HEK293 (cell line): ENCODE data around the gene TMEM239.

Experiments used
- CTCF ChIA-PET: fragments of 350-600 bp; formaldehyde crosslinking; extraction: SDS; loops from one replicate; lab custom pipeline; 2021; ENCODE audit warnings: antibody characterized with exemption; lab: Yijun Ruan, JAX
- POLR2A ChIA-PET: fragments of 300-600 bp; formaldehyde crosslinking; extraction: SDS; loops from one replicate; lab custom pipeline; 2020; ENCODE audit warnings: antibody characterized with exemption, inconsistent platforms; lab: Yijun Ruan, JAX
- H3K27ac ChIP-seq: fragments of 200-500 bp; sonication (Bioruptor generic); 2 replicates; pipeline ENCODE4 v1.5.1; 2014; ENCODE audit warnings: low read depth, low read length, control low read depth, inconsistent platforms; ENCODE audit errors: extremely low read depth
- H3K36me3 ChIP-seq, 2 experiments: fragments of 200-500 bp in 1 of 2; sonication (Bioruptor generic) in 1 of 2; 1 replicate in 1 of 2; 2 replicates in 1 of 2; pipeline ENCODE4 v1.5.1; 2014 to 2017; ENCODE audit warnings: inconsistent platforms in 2 of 2, low read length in 2 of 2; ENCODE audit not compliant: control insufficient read depth in 2 of 2, insufficient read depth in 1 of 2
- H3K4me1 ChIP-seq: fragments of 200-500 bp; sonication (Bioruptor generic); 2 replicates; pipeline ENCODE4 v1.5.1; 2014; ENCODE audit warnings: mild to moderate bottlenecking, low read length, inconsistent platforms; ENCODE audit not compliant: control insufficient read depth, insufficient read depth
- H3K4me3 ChIP-seq: 2 replicates; pipeline ENCODE4 v1.5.1; 2011; ENCODE audit warnings: low read depth, mild to moderate bottlenecking, control low read depth, low read length, moderate library complexity
- H3K9me3 ChIP-seq: fragments of 200-500 bp; sonication (Bioruptor generic); 2 replicates; pipeline ENCODE4 v1.5.1; 2014; ENCODE audit warnings: low read depth, low read length, inconsistent platforms; ENCODE audit not compliant: control insufficient read depth, insufficient read depth
- GLIS1 ChIP-seq: fragments of 450-650 bp; formaldehyde crosslinking; IDR thresholded peaks from 2 replicates; pipeline ENCODE4 v1.5.1; 2016; ENCODE audit warnings: missing biosample characterization, missing genetic modification characterization
- PRDM1 ChIP-seq: fragments of 450-650 bp; formaldehyde crosslinking; IDR thresholded peaks from 2 replicates; pipeline ENCODE4; 2016; ENCODE audit warnings: missing biosample characterization, missing genetic modification characterization
- PRDM4 ChIP-seq: fragments of 450-650 bp; formaldehyde crosslinking; IDR thresholded peaks from 2 replicates; pipeline ENCODE4 v1.5.1; 2017; ENCODE audit warnings: missing biosample characterization, missing genetic modification characterization
- RBAK ChIP-seq: fragments of 450-650 bp; formaldehyde crosslinking; IDR thresholded peaks from 2 replicates; pipeline ENCODE4 v1.5.1; 2016; ENCODE audit warnings: missing biosample characterization, missing genetic modification characterization
- SCRT1 ChIP-seq: fragments of 450-650 bp; formaldehyde crosslinking; IDR thresholded peaks from 2 replicates; pipeline ENCODE4 v1.5.1; 2016; ENCODE audit warnings: missing biosample characterization, missing genetic modification characterization, borderline replicate concordance
- SP2 ChIP-seq: fragments of 450-650 bp; formaldehyde crosslinking; IDR thresholded peaks from 2 replicates; pipeline ENCODE4 v1.5.1; 2016; ENCODE audit warnings: missing biosample characterization, missing genetic modification characterization
- ZFHX2 ChIP-seq: fragments of 450-650 bp; formaldehyde crosslinking; conservative IDR thresholded peaks from 2 replicates; pipeline ENCODE4 v1.5.1; 2016; ENCODE audit warnings: missing biosample characterization, missing genetic modification characterization
- ZNF10 ChIP-seq: fragments of 450-650 bp; formaldehyde crosslinking; IDR thresholded peaks from 2 replicates; pipeline ENCODE4 v1.5.1; 2017; ENCODE audit warnings: missing biosample characterization, missing genetic modification characterization
- ZNF146 ChIP-seq: fragments of 450-650 bp; formaldehyde crosslinking; IDR thresholded peaks from 2 replicates; pipeline ENCODE4 v1.5.1; 2016; ENCODE audit warnings: missing biosample characterization, missing genetic modification characterization
- ZNF16 ChIP-seq: fragments of 450-650 bp; formaldehyde crosslinking; IDR thresholded peaks from 2 replicates; pipeline ENCODE4 v1.5.1; 2016; ENCODE audit warnings: low read depth, missing biosample characterization, missing genetic modification characterization
- ZNF211 ChIP-seq: fragments of 450-650 bp; formaldehyde crosslinking; IDR thresholded peaks from 2 replicates; pipeline ENCODE4 v1.5.1; 2016; ENCODE audit warnings: low read depth, missing biosample characterization, missing genetic modification characterization
- ZNF335 ChIP-seq: fragments of 450-650 bp; formaldehyde crosslinking; conservative IDR thresholded peaks from 2 replicates; pipeline ENCODE4 v1.5.1; 2016; ENCODE audit warnings: missing biosample characterization, missing genetic modification characterization
- ZNF341 ChIP-seq: fragments of 450-650 bp; formaldehyde crosslinking; IDR thresholded peaks from 2 replicates; pipeline ENCODE4; 2016; ENCODE audit warnings: low read depth, missing biosample characterization, missing genetic modification characterization
- ZNF350 ChIP-seq: fragments of 450-650 bp; formaldehyde crosslinking; IDR thresholded peaks from 2 replicates; pipeline ENCODE4 v1.5.0; 2017; ENCODE audit warnings: missing biosample characterization, mild to moderate bottlenecking, missing genetic modification characterization
- ZNF416 ChIP-seq: fragments of 450-650 bp; formaldehyde crosslinking; IDR thresholded peaks from 2 replicates; pipeline ENCODE4 v1.5.1; 2016; ENCODE audit warnings: missing biosample characterization, missing genetic modification characterization
- ZNF433 ChIP-seq: fragments of 450-650 bp; formaldehyde crosslinking; IDR thresholded peaks from 2 replicates; pipeline ENCODE4 v1.5.1; 2016; ENCODE audit warnings: missing biosample characterization, missing genetic modification characterization, low read depth
- ZNF585B ChIP-seq: fragments of 450-650 bp; formaldehyde crosslinking; IDR thresholded peaks from 2 replicates; pipeline ENCODE4 v1.5.1; 2016; ENCODE audit warnings: missing biosample characterization, missing genetic modification characterization
- ZNF600 ChIP-seq: fragments of 450-650 bp; formaldehyde crosslinking; IDR thresholded peaks from 2 replicates; pipeline ENCODE4 v1.5.1; 2016; ENCODE audit warnings: missing biosample characterization, missing genetic modification characterization
- ZNF610 ChIP-seq: fragments of 450-650 bp; formaldehyde crosslinking; IDR thresholded peaks from 2 replicates; pipeline ENCODE4 v1.5.1; 2016; ENCODE audit warnings: missing biosample characterization, missing genetic modification characterization, borderline replicate concordance
- ZNF629 ChIP-seq: fragments of 450-650 bp; formaldehyde crosslinking; IDR thresholded peaks from 2 replicates; pipeline ENCODE4 v1.5.1; 2017; ENCODE audit warnings: missing biosample characterization, missing genetic modification characterization
- ZNF645 ChIP-seq: fragments of 450-650 bp; formaldehyde crosslinking; IDR thresholded peaks from 2 replicates; pipeline ENCODE4; 2016; ENCODE audit warnings: missing biosample characterization, missing genetic modification characterization
- ZNF776 ChIP-seq: fragments of 450-650 bp; formaldehyde crosslinking; IDR thresholded peaks from 2 replicates; pipeline ENCODE4 v1.5.0; 2017; ENCODE audit warnings: missing biosample characterization, missing genetic modification characterization, borderline replicate concordance
- TF ChIP-seq, protein P1 (sequence below): fragments of 450-650 bp; formaldehyde crosslinking; IDR thresholded peaks from 2 replicates; pipeline ENCODE4 v1.5.1; 2016; ENCODE audit warnings: missing biosample characterization, missing genetic modification characterization, borderline replicate concordance
- TF ChIP-seq, protein P2 (sequence below): fragments of 450-650 bp; formaldehyde crosslinking; IDR thresholded peaks from 2 replicates; pipeline ENCODE4 v1.5.1; 2016; ENCODE audit warnings: missing biosample characterization, missing genetic modification characterization
- TF ChIP-seq, protein P3 (sequence below): fragments of 450-650 bp; formaldehyde crosslinking; IDR thresholded peaks from 2 replicates; pipeline ENCODE4 v1.5.1; 2016; ENCODE audit warnings: missing biosample characterization, missing genetic modification characterization
- TF ChIP-seq, protein P4 (sequence below): fragments of 450-650 bp; formaldehyde crosslinking; IDR thresholded peaks from 2 replicates; pipeline ENCODE4 v1.5.1; 2016; ENCODE audit warnings: missing biosample characterization, missing genetic modification characterization

The TMEM239 gene

GRCh38 chr20:2840967-2841531 lies 24.9 kb downstream of the TMEM239 start:
- Histone ChIP-seq H3K9me3 (no peaks in the 10 kb centered on the region), H3K4me3 (peak overlapping the region; percentile 71), H3K36me3 (peaks cover 0 to 42% of the 10 kb centered on the region in 2 experiments; a peak in 2 of 3 replicates), H3K4me1 (peaks cover 6% of the 10 kb centered on the region; the same call in 1 of the 2 replicates), H3K27ac (peak overlapping the region; percentile 39; the same call in 1 of the 2 replicates)
- ChIA-PET CTCF (interaction anchor here (0.9 kb wide), 1 partner anchor 116 kb away, joined by 3 read pairs; no protein-coding TSS in a partner anchor), POLR2A (interaction anchor here (0.6 to 1.4 kb wide), 5 partner anchors 8 to 32 kb away, joined by 3 to 7 read pairs (median 3); partner anchors contain the start of genes C20orf141 and PTPRA)
- TF ChIP-seq ZNF629 = no peak
- no peak for TF ChIP-seq ZNF645 (tag by site-specific recombination)
- TF ChIP-seq SP2 (tag by site-specific recombination) = peak; percentile 74
- no peak for TF ChIP-seq ZNF211 (tag by site-specific recombination)
- TF ChIP-seq ZNF776 = no peak
- TF ChIP-seq, protein P1, sequence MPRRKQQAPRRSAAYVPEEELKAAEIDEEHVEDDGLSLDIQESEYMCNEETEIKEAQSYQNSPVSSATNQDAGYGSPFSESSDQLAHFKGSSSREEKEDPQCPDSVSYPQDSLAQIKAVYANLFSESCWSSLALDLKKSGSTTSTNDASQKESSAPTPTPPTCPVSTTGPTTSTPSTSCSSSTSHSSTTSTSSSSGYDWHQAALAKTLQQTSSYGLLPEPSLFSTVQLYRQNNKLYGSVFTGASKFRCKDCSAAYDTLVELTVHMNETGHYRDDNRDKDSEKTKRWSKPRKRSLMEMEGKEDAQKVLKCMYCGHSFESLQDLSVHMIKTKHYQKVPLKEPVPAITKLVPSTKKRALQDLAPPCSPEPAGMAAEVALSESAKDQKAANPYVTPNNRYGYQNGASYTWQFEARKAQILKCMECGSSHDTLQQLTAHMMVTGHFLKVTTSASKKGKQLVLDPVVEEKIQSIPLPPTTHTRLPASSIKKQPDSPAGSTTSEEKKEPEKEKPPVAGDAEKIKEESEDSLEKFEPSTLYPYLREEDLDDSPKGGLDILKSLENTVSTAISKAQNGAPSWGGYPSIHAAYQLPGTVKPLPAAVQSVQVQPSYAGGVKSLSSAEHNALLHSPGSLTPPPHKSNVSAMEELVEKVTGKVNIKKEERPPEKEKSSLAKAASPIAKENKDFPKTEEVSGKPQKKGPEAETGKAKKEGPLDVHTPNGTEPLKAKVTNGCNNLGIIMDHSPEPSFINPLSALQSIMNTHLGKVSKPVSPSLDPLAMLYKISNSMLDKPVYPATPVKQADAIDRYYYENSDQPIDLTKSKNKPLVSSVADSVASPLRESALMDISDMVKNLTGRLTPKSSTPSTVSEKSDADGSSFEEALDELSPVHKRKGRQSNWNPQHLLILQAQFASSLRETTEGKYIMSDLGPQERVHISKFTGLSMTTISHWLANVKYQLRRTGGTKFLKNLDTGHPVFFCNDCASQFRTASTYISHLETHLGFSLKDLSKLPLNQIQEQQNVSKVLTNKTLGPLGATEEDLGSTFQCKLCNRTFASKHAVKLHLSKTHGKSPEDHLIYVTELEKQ (tag by site-specific recombination) = no peak
- TF ChIP-seq ZNF585B (tag by site-specific recombination) = no peak
- no peak for TF ChIP-seq SCRT1 (tag by site-specific recombination)
- no peak for TF ChIP-seq ZNF350 (tag by site-specific recombination)
- TF ChIP-seq ZFHX2 (tag by site-specific recombination) = 0 out of 2 replicates have a peak, but pooled peaks have one; percentile 2
- peak; percentile 99 for TF ChIP-seq ZNF341 (tag by site-specific recombination)
- no peak for TF ChIP-seq ZNF10
- no peak for TF ChIP-seq ZNF16 (tag by site-specific recombination)
- TF ChIP-seq ZNF610 (tag by site-specific recombination) = no peak
- TF ChIP-seq GLIS1 (tag by site-specific recombination) = peak; percentile 94
- TF ChIP-seq PRDM4 (tag by site-specific recombination) = no peak
- no peak for TF ChIP-seq ZNF416 (tag by site-specific recombination)
- TF ChIP-seq, protein P2, sequence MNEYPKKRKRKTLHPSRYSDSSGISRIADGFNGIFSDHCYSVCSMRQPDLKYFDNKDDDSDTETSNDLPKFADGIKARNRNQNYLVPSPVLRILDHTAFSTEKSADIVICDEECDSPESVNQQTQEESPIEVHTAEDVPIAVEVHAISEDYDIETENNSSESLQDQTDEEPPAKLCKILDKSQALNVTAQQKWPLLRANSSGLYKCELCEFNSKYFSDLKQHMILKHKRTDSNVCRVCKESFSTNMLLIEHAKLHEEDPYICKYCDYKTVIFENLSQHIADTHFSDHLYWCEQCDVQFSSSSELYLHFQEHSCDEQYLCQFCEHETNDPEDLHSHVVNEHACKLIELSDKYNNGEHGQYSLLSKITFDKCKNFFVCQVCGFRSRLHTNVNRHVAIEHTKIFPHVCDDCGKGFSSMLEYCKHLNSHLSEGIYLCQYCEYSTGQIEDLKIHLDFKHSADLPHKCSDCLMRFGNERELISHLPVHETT = no peak
- TF ChIP-seq ZNF600 (tag by site-specific recombination) = peak; percentile 27; the same call in 1 of the 2 replicates
- no peak for TF ChIP-seq ZNF146 (tag by site-specific recombination)
- peak; percentile 94 for TF ChIP-seq ZNF335 (tag by site-specific recombination)
- no peak for TF ChIP-seq ZNF433 (tag by site-specific recombination)
- TF ChIP-seq, protein P3, sequence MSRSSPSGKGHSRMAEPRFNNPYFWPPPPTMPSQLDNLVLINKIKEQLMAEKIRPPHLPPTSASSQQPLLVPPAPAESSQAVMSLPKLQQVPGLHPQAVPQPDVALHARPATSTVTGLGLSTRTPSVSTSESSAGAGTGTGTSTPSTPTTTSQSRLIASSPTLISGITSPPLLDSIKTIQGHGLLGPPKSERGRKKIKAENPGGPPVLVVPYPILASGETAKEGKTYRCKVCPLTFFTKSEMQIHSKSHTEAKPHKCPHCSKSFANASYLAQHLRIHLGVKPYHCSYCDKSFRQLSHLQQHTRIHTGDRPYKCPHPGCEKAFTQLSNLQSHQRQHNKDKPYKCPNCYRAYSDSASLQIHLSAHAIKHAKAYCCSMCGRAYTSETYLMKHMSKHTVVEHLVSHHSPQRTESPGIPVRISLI = no peak
- TF ChIP-seq, protein P4, sequence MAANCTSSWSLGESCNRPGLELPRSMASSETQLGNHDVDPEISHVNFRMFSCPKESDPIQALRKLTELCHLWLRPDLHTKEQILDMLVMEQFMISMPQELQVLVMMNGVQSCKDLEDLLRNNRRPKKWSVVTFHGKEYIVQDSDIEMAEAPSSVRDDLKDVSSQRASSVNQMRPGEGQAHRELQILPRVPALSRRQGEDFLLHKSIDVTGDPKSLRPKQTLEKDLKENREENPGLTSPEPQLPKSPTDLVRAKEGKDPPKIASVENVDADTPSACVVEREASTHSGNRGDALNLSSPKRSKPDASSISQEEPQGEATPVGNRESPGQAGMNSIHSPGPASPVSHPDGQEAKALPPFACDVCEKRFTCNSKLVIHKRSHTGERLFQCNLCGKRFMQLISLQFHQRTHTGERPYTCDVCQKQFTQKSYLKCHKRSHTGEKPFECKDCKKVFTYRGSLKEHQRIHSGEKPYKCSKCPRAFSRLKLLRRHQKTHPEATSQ (tag by site-specific recombination) = no peak
- no peak for TF ChIP-seq PRDM1 (tag by site-specific recombination)
- no peak for TF ChIP-seq RBAK
